Liver (tissue), 3 donors: Measurements from ENCODE around the gene ARAP1.

ENCODE experiments used
- EGR1 ChIP-seq, 2 donors: IDR thresholded peaks; 2 replicates each; pipeline ENCODE4 v1.6.1; 2016 to 2018; ENCODE audit warnings: antibody characterized with exemption in 2 of 2, low read depth in 2 of 2
- HNF4A ChIP-seq, 2 donors: conservative IDR thresholded peaks; 2 replicates each; pipeline ENCODE4 v1.6.1; 2016; ENCODE audit warnings: antibody characterized with exemption in 2 of 2, mild to moderate bottlenecking in 2 of 2
- HNF4G ChIP-seq: IDR thresholded peaks from 2 replicates; pipeline ENCODE4 v1.6.1; 2016; ENCODE audit warnings: antibody characterized with exemption
- JUND ChIP-seq, 2 donors: IDR thresholded peaks; 2 replicates each; pipeline ENCODE4 v1.6.1; 2016; ENCODE audit warnings: antibody characterized with exemption in 2 of 2
- MAX ChIP-seq: IDR thresholded peaks from 2 replicates; pipeline ENCODE4 v1.6.1; 2016; ENCODE audit warnings: antibody characterized with exemption
- ZBTB33 ChIP-seq: IDR thresholded peaks from 2 replicates; pipeline ENCODE4 v1.6.1; 2016; ENCODE audit warnings: antibody characterized with exemption
- TF ChIP-seq, protein P1 (sequence below): fragments of 150-350 bp; IDR thresholded peaks from 2 replicates; pipeline ENCODE4 v1.5.1; 2017; ENCODE audit warnings: improper control_type of control experiment, low read depth, low read length; ENCODE audit not compliant: missing input control
- TF ChIP-seq, protein P2 (sequence below): IDR thresholded peaks from 2 replicates; pipeline ENCODE4 v1.6.1; 2016; ENCODE audit warnings: antibody characterized with exemption
- donor health status: healthy.
- donor health status: healthy.

DNA sequence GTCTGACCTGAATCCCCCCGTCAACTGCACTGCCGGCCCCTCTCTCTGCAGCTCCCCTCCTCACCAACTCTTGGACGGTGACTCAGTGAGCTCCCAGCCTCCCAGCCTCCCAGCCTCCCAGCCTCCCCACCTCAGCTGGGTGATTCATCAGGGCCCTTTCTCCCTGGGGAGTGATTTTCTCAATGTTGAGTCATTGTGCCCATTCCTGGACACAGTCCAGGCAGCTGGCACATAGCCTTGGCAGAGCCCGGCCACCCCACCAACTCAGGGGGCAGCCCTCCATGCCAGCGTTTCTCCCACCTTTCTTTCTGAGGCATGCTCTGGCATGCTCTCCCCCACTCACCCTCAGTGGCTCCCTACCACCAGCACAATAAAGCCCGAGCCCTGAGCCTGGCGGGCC is 108.7 kb downstream of the ARAP1 start:
- TF ChIP-seq, protein P1, sequence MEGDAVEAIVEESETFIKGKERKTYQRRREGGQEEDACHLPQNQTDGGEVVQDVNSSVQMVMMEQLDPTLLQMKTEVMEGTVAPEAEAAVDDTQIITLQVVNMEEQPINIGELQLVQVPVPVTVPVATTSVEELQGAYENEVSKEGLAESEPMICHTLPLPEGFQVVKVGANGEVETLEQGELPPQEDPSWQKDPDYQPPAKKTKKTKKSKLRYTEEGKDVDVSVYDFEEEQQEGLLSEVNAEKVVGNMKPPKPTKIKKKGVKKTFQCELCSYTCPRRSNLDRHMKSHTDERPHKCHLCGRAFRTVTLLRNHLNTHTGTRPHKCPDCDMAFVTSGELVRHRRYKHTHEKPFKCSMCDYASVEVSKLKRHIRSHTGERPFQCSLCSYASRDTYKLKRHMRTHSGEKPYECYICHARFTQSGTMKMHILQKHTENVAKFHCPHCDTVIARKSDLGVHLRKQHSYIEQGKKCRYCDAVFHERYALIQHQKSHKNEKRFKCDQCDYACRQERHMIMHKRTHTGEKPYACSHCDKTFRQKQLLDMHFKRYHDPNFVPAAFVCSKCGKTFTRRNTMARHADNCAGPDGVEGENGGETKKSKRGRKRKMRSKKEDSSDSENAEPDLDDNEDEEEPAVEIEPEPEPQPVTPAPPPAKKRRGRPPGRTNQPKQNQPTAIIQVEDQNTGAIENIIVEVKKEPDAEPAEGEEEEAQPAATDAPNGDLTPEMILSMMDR = no peak
- TF ChIP-seq, protein P2, sequence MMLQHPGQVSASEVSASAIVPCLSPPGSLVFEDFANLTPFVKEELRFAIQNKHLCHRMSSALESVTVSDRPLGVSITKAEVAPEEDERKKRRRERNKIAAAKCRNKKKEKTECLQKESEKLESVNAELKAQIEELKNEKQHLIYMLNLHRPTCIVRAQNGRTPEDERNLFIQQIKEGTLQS = no peak
- TF ChIP-seq JUND (IDR thresholded peaks at IDR 0.05) = no peak
- no peak for TF ChIP-seq HNF4A (conservative IDR thresholded peaks at IDR 0.05)
- no peak for TF ChIP-seq ZBTB33
- TF ChIP-seq EGR1 (IDR thresholded peaks at IDR 0.05; ENCODE audit: low read depth in 2 of 2) = no peak
- no peak for TF ChIP-seq MAX
- TF ChIP-seq HNF4G = no peak
